Measurements from ENCODE around the gene FXR2.
"Not testable (repeated sequence)": the region's sequence is repeated elsewhere in the genome, so short reads cannot be mapped to it uniquely, and the experiment has no call there.

Gene FXR2

GRCh38 chr17:7629939-7630571, 15.4 kb upstream of the FXR2 start, which contains the start of gene SHBG:
SHBG (plus strand) TSS chr17:7630135; CDS start chr17:7630173, 38 bp downstream.
- no peak for DNase-seq (ENCODE audit: low read depth in 2 of 3, low spot score in 1 of 3)

- peak; percentile 68 to 78 (median 76) for DNase-seq (ENCODE audit: low read depth in 2 of 3, low spot score in 1 of 3)
Measured at GRCh38 chr17:7627250-7628121, 12.8 kb upstream of the FXR2 start, which contains the start of gene SAT2. SAT2 (minus strand) TSS chr17:7627821; CDS start chr17:7627635, 186 bp downstream.

- DNase-seq (ENCODE audit: low read depth in 2 of 3, low spot score in 1 of 3) = no peak
Measured at GRCh38 chr17:7626956-7627249, 12.2 kb upstream of the FXR2 start.

- no peak for DNase-seq (ENCODE audit: low read depth in 2 of 3, low spot score in 1 of 3)
Measured at GRCh38 chr17:7626307-7626706, 11.6 kb upstream of the FXR2 start.

- not testable (repeated sequence) for DNase-seq (ENCODE audit: low read depth in 2 of 3, low spot score in 1 of 3)
Measured at GRCh38 chr17:7625749-7626148, 11.1 kb upstream of the FXR2 start.

- DNase-seq (ENCODE audit: low read depth in 2 of 3, low spot score in 1 of 3) = no peak
Measured at GRCh38 chr17:7623661-7624060, 9.0 kb upstream of the FXR2 start.

- DNase-seq (ENCODE audit: low read depth in 2 of 3, low spot score in 1 of 3) = no peak
Measured at GRCh38 chr17:7620835-7621234, 6.1 kb upstream of the FXR2 start.

GRCh38 chr17:7618608-7619007, 3.9 kb upstream of the FXR2 start:
- no peak for DNase-seq (ENCODE audit: low read depth in 2 of 3, low spot score in 1 of 3)

- no peak for DNase-seq (ENCODE audit: low read depth in 2 of 3, low spot score in 1 of 3)
Measured at GRCh38 chr17:7615265-7615747, 609 bp upstream of the FXR2 start.

GRCh38 chr17:7613769-7614424, 800 bp downstream of the FXR2 start:
- DNase-seq (ENCODE audit: low read depth in 2 of 3, low spot score in 1 of 3) = no peak

- no peak for DNase-seq (ENCODE audit: low read depth in 2 of 3, low spot score in 1 of 3)
Measured at GRCh38 chr17:7612294-7612640, 2.4 kb downstream of the FXR2 start.

- no peak for DNase-seq (ENCODE audit: low read depth in 2 of 3, low spot score in 1 of 3)
Measured at GRCh38 chr17:7611635-7612293, 2.9 kb downstream of the FXR2 start.

GRCh38 chr17:7610641-7611040, 4.1 kb downstream of the FXR2 start:
- DNase-seq (ENCODE audit: low read depth in 2 of 3, low spot score in 1 of 3) = no peak

GRCh38 chr17:7606280-7606679, 8.4 kb downstream of the FXR2 start:
- DNase-seq (ENCODE audit: low read depth in 2 of 3, low spot score in 1 of 3) = no peak

GRCh38 chr17:7597561-7597960, 17.1 kb downstream of the FXR2 start:
- DNase-seq (ENCODE audit: low read depth in 2 of 3, low spot score in 1 of 3) = not testable (repeated sequence)

GRCh38 chr17:7593296-7593695, 21.4 kb downstream of the FXR2 start:
- no peak for DNase-seq (ENCODE audit: low read depth in 2 of 3, low spot score in 1 of 3)

GRCh38 chr17:7592422-7593021, 22.2 kb downstream of the FXR2 start:
- no peak for DNase-seq (ENCODE audit: low read depth in 2 of 3, low spot score in 1 of 3)

GRCh38 chr17:7591596-7591995, 23.1 kb downstream of the FXR2 start:
- no peak for DNase-seq (ENCODE audit: low read depth in 2 of 3, low spot score in 1 of 3)

- no peak for DNase-seq (ENCODE audit: low read depth in 2 of 3, low spot score in 1 of 3)
Measured at GRCh38 chr17:7590743-7591142, 24.0 kb downstream of the FXR2 start.

GRCh38 chr17:7589891-7590691, 24.6 kb downstream of the FXR2 start, which contains the start of gene SOX15:
SOX15 (minus strand) TSS chr17:7590094; CDS start chr17:7589676, 418 bp downstream.
- DNase-seq (ENCODE audit: low read depth in 2 of 3, low spot score in 1 of 3) = no peak

Measured in stimulated activated CD4-positive, alpha-beta T cell treated with anti-CD3 and anti-CD28 coated beads, Interleukin-12 subunit alpha, Interleukin-12 subunit beta, amount 100 ng/mL, for 48 hours (primary cell).